Naive thymus-derived CD4-positive, alpha-beta T cell (primary cell): Measurements from ENCODE around the gene ZNF469. TPM values are rescaled to one million over a fixed set of nuclear protein-coding genes. Genes with fewer than 3 reads are reported as not detected.
"Not testable (repeated sequence)": the region's sequence is repeated elsewhere in the genome, so short reads cannot be mapped to it uniquely, and the experiment has no call there.

Experiments
- ATAC-seq: fragments of 150-1000 bp; cut with Tn5 transposase; 2 replicates; pipeline ENCODE4 v1.10.0; 2021; ENCODE audit warnings: mild to moderate bottlenecking, moderate library complexity
- CTCF ChIA-PET: fragments of 350-600 bp; sonication (Branson Sonifier 250); formaldehyde crosslinking; loops from one replicate; lab custom pipeline; 2021; ENCODE audit warnings: antibody characterized with exemption; lab: Charles Lee
- POLR2A ChIA-PET: fragments of 350-600 bp; sonication (Branson Sonifier 250); formaldehyde crosslinking; loops from one replicate; lab custom pipeline; 2021; ENCODE audit warnings: antibody characterized with exemption, inconsistent platforms; lab: Charles Lee
- DNase-seq, 9 donors: peaks; one replicate each; pipeline versions ENCODE4 v3.0.0 to v3.0.0-alpha.2; 2020 to 2022; ENCODE audit warnings: mixed read lengths in 1 of 9
- H3K27ac ChIP-seq: one replicate; pipeline ENCODE4 v1.7.0; 2013; ENCODE audit warnings: mild to moderate bottlenecking, low read depth, low read length, moderate library complexity
- H3K27me3 ChIP-seq, 2 donors: one replicate each; pipeline ENCODE4 v1.7.0; 2013; ENCODE audit warnings: low read length in 2 of 2, mild to moderate bottlenecking in 2 of 2, moderate library complexity in 2 of 2; ENCODE audit not compliant: control insufficient read depth in 2 of 2, insufficient read depth in 2 of 2
- H3K36me3 ChIP-seq, 3 experiments: 1 replicate in 2 of 3; 2 replicates in 1 of 3; pipeline ENCODE4 v1.7.0; 2013; ENCODE audit warnings: low read length in 3 of 3, mild to moderate bottlenecking in 3 of 3, moderate library complexity in 1 of 3; ENCODE audit not compliant: insufficient read depth in 3 of 3, control insufficient read depth in 2 of 3
- H3K4me1 ChIP-seq, 2 donors: one replicate each; pipeline ENCODE4 v1.7.0; 2013; ENCODE audit warnings: low read length in 2 of 2, mild to moderate bottlenecking in 2 of 2, moderate library complexity in 1 of 2; ENCODE audit not compliant: control insufficient read depth in 2 of 2, insufficient read depth in 2 of 2
- H3K4me3 ChIP-seq: 2 replicates; pipeline ENCODE4 v1.7.0; 2013; ENCODE audit warnings: mild to moderate bottlenecking, low read length
- H3K9me3 ChIP-seq, 3 experiments: 1 replicate in 2 of 3; 2 replicates in 1 of 3; pipeline ENCODE4 v1.7.0; 2013; ENCODE audit warnings: low read length in 3 of 3; ENCODE audit not compliant: control insufficient read depth in 2 of 3
- H3K27ac Mint-ChIP-seq, 9 donors: one replicate each; pipeline ENCODE4 v1.8.0; 2020 to 2022; ENCODE audit warnings: mixed read lengths in 9 of 9, mild to moderate bottlenecking in 8 of 9, moderate library complexity in 5 of 9, inconsistent platforms in 2 of 9
- H3K27me3 Mint-ChIP-seq, 5 donors: one replicate each; pipeline ENCODE4 v1.8.0; 2021 to 2022; ENCODE audit warnings: mixed read lengths in 5 of 5, mild to moderate bottlenecking in 1 of 5
- H3K36me3 Mint-ChIP-seq, 5 donors: one replicate each; pipeline ENCODE4 v1.8.0; 2020 to 2022; ENCODE audit warnings: mixed read lengths in 5 of 5, mild to moderate bottlenecking in 3 of 5, inconsistent platforms in 1 of 5
- H3K4me1 Mint-ChIP-seq, 7 donors: one replicate each; pipeline ENCODE4 v1.8.0; 2020 to 2022; ENCODE audit warnings: mixed read lengths in 7 of 7, mild to moderate bottlenecking in 3 of 7, inconsistent platforms in 1 of 7
- H3K4me3 Mint-ChIP-seq, 10 donors: one replicate each; pipeline ENCODE4 v1.8.0; 2020 to 2022; ENCODE audit warnings: mild to moderate bottlenecking in 10 of 10, mixed read lengths in 10 of 10, moderate library complexity in 6 of 10, inconsistent platforms in 2 of 10
- H3K9me3 Mint-ChIP-seq, 11 donors: one replicate each; pipeline ENCODE4 v1.8.0; 2020 to 2022; ENCODE audit warnings: mixed read lengths in 11 of 11, mild to moderate bottlenecking in 4 of 11, inconsistent platforms in 1 of 11, moderate library complexity in 1 of 11
- intact Hi-C, 2 donors: fragments of 100-400 bp; cut with micrococcal nuclease; formaldehyde crosslinking; loops; one replicate each; pipeline ENCODE4 v1.15.1; 2023
- polyA plus RNA-seq, 2 donors: library from polyadenylated mRNA; unstranded; fragments of 300-500 nt; fragmentation: Illumina TruSeq; gene quantifications; one replicate each; pipeline ENCODE4 v1.2.3, GENCODE V29; 2021
- total RNA-seq, 6 experiments: library from RNA in 5 of 6; stranded (reverse) in 5 of 6; gene quantifications; 1 replicate in 5 of 6; 2 replicates in 1 of 6; pipeline ENCODE4 v1.2.3 and lab custom pipeline; 2021 to 2026

Gene ZNF469
- total and polyA plus RNA-seq, 7 experiments from 2014 or later = 0.07 to 1.6 (median 1.1) TPM; not detected in 1

DNA sequence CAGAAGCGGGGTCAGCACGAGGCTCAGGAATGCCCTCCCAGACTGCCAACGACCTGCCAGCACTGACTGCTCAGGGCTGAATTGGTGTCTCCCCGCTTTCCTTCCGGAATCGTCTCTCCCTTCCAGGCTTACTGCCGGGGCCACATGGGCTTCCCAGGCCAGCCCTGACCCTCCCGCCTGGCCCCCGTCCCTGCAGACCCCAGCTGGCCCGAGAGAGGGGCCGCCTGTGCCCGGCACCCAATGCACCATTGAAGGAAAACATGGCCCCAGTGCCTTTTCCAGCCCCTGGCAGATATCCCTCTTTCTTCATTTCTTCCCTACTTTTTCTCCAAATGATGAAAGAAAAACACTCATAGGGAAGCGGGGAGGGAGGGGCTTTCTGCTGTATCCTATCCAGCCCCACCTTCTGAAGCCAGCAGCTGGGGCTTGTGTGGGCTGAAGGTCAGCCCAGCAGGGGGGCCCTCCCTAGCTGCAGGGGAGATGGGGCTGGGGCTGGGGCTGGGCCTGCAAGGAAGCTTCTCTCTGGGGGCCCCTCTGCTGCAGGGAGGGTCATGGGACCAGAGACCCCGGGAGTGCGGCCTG, 25.9 kb downstream of the ZNF469 start:
- intact Hi-C loops = no loop called here
- no peak for ATAC-seq
- ChIA-PET CTCF (no interaction called here), POLR2A (no interaction called here)
- Histone ChIP-seq H3K4me3 (no peak overlapping the region), H3K9me3 (no peaks in the 10 kb centered on the region), H3K27me3 (no peaks in the 10 kb centered on the region), H3K4me1 (no peaks in the 10 kb centered on the region), H3K27ac (no peak overlapping the region), H3K36me3 (no peaks in the 10 kb centered on the region)
- H3K36me3 Mint-ChIP-seq = no peaks in the 10 kb centered on the region
- H3K27me3 Mint-ChIP-seq = peaks cover 0 to 3% (median 0%) of the 10 kb centered on the region in 5 donors
- peaks cover 4 to 13% (median 6%) of the 10 kb centered on the region in 7 donors for H3K4me1 Mint-ChIP-seq
- H3K9me3 Mint-ChIP-seq = no peaks in the 10 kb centered on the region
- DNase-seq = no peak
- no peak overlapping the region for H3K4me3 Mint-ChIP-seq
- no peak overlapping the region for H3K27ac Mint-ChIP-seq

DNA sequence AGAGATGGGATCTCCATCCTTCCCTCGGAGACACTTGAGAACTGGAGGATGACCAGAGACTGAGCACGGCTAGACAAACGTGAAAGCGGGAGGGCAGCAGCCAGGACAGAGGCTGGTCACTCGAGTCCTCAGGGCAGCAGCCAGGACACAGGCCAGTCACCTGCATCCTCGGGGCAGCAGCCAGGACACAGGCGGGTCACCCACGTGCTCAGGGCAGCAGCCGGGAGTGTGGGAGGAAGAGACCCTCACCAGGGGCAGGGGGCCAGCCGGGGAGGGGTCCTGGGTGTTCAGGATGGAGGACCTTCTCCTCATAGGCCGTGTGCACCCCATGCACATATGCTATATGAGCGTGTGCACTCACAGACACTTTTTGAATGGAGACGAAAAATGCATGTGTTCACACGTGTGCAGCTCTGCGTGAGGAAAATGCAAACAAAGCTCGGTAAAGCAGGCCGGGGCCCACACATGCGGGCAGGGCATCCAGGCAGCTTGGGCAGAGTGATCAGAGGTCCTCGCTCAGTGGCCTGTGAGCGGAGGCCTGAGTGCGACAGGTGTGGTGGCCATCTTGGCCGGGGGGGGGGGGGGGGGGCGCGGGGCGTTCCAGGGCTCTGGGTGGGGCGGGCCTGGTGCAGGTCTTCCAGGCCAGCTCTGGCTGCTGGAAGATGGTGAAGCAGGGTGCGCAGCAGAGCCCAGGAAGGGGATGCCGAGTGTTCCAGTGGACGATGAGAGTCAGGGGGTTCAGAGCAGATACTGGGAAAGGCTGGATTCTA, 26.7 kb downstream of the ZNF469 start:
- Mint-ChIP-seq H3K27ac (no peak overlapping the region), H3K4me1 (peaks cover 4 to 13% (median 6%) of the 10 kb centered on the region in 7 donors), H3K9me3 (no peaks in the 10 kb centered on the region), H3K27me3 (peaks cover 0 to 3% (median 0%) of the 10 kb centered on the region in 5 donors), H3K4me3 (no peak overlapping the region), H3K36me3 (no peaks in the 10 kb centered on the region)
- CTCF ChIA-PET = no interaction called here
- H3K4me3 ChIP-seq = no peak overlapping the region
- POLR2A ChIA-PET = no interaction called here
- no peak for ATAC-seq
- no peaks in the 10 kb centered on the region for H3K9me3 ChIP-seq
- H3K27me3 ChIP-seq = no peaks in the 10 kb centered on the region
- H3K4me1 ChIP-seq = no peaks in the 10 kb centered on the region
- no peaks in the 10 kb centered on the region for H3K36me3 ChIP-seq
- DNase-seq = no peak
- intact Hi-C loops = no loop called here
- H3K27ac ChIP-seq = no peak overlapping the region

DNA sequence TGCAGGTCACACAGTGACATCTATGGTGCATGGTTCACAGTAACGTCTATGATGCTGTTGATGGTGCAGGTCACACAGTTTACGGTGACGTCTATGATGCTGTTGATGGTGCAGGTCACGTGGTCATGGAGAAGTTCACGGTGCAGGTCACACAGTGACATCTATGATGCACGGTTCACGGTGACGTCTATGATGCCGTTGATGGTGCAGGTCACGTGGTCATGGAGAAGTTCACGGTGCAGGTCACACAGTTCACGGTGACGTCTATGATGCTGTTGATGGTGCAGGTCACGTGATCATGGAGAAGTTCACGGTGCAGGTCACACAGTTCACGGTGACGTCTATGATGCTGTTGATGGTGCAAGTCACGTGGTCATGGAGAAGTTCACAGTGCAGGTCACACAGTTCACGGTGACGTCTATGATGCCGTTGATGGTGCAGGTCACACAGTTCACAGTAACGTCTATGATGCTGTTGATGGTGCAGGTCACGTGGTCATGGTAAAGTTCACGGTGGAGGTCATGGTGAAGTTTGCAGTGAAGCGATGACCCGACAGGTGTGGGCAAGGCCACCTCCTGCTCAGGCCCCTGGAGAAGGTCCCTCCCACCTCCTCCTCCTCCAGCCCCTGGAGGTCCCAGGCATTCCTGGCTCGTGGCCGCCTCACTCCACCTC, 27.7 kb downstream of the ZNF469 start:
- H3K27ac Mint-ChIP-seq, H3K9me3 Mint-ChIP-seq, H3K4me3 ChIP-seq, H3K27me3 Mint-ChIP-seq, intact Hi-C loops, H3K27ac ChIP-seq, H3K36me3 ChIP-seq, H3K4me1 ChIP-seq, DNase-seq, CTCF ChIA-PET, H3K4me3 Mint-ChIP-seq, POLR2A ChIA-PET, H3K27me3 ChIP-seq, H3K36me3 Mint-ChIP-seq, H3K9me3 ChIP-seq: not testable (repeated sequence)
- ATAC-seq = peak; percentile 63
- peaks cover 4 to 10% (median 6%) of the 10 kb centered on the region in 7 donors for H3K4me1 Mint-ChIP-seq

DNA sequence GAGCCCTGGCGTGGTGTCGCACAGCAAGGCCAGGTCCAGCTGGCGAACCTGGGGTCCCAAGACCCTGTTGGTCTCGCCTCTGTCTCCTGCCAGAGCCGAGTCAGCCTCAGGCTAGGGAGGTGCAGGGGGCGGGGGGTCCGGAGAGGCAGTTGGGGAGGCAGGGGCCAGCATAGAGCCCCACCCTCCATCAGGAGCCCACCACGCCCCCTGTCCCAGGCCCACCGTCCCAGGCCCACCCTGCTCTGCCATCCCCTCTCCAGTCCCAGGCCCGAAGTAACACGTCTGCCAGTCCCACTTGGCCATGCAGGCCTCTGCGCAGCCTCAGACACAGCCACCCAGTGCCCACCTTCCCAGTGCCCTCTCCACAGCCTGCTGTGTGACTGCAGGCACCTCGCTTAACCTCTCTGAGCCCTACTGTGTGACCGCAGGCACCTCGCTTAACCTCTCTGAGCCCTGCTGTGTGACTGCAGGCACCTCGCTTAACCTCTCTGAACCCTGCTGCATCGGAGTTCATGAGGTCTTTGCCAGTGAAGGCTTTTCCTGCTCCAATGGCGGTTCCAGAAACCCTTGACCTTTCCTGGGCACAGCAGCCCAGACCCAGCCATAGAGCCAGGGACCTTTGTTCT, 29.3 kb downstream of the ZNF469 start:
- no peak for DNase-seq
- H3K27ac Mint-ChIP-seq = no peak overlapping the region
- no peak for ATAC-seq
- Histone ChIP-seq H3K4me3 (no peak overlapping the region), H3K9me3 (no peaks in the 10 kb centered on the region), H3K4me1 (no peaks in the 10 kb centered on the region), H3K36me3 (no peaks in the 10 kb centered on the region), H3K27ac (no peak overlapping the region), H3K27me3 (no peaks in the 10 kb centered on the region)
- peaks cover 4 to 10% (median 6%) of the 10 kb centered on the region in 7 donors for H3K4me1 Mint-ChIP-seq
- intact Hi-C loops = no loop called here
- no peaks in the 10 kb centered on the region for H3K27me3 Mint-ChIP-seq
- CTCF ChIA-PET = no interaction called here
- H3K4me3 Mint-ChIP-seq = no peak overlapping the region
- POLR2A ChIA-PET = no interaction called here
- no peaks in the 10 kb centered on the region for H3K9me3 Mint-ChIP-seq
- H3K36me3 Mint-ChIP-seq = no peaks in the 10 kb centered on the region

DNA sequence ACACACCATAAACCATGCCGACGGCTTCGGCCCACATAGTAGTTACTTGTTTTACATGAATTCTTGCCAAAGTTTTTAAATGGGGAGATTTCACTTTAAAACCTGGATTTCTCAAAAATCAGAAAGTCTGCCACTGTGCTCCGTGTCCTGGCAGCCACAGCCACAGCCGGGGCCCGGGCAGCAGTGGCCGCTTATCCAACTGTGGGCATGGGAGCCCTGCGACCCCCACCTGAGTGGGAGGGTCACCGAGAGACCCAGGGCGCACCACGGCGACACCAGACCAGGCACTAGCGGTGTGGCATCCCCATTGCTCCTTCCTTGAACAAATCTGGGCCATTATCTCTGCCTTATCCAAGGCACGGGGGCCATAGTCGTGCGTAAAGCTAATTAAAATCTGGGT, 30.0 kb downstream of the ZNF469 start:
- POLR2A ChIA-PET = no interaction called here
- Histone ChIP-seq H3K4me1 (no peaks in the 10 kb centered on the region), H3K4me3 (no peak overlapping the region), H3K27me3 (no peaks in the 10 kb centered on the region), H3K36me3 (no peaks in the 10 kb centered on the region), H3K9me3 (no peaks in the 10 kb centered on the region), H3K27ac (no peak overlapping the region)
- peaks cover 2 to 8% (median 4%) of the 10 kb centered on the region in 7 donors for H3K4me1 Mint-ChIP-seq
- intact Hi-C loops = no loop called here
- no peaks in the 10 kb centered on the region for H3K36me3 Mint-ChIP-seq
- no peak overlapping the region for H3K27ac Mint-ChIP-seq
- no peak overlapping the region for H3K4me3 Mint-ChIP-seq
- H3K27me3 Mint-ChIP-seq = no peaks in the 10 kb centered on the region
- no peak for DNase-seq
- ATAC-seq = no peak
- CTCF ChIA-PET = no interaction called here
- no peaks in the 10 kb centered on the region for H3K9me3 Mint-ChIP-seq

DNA sequence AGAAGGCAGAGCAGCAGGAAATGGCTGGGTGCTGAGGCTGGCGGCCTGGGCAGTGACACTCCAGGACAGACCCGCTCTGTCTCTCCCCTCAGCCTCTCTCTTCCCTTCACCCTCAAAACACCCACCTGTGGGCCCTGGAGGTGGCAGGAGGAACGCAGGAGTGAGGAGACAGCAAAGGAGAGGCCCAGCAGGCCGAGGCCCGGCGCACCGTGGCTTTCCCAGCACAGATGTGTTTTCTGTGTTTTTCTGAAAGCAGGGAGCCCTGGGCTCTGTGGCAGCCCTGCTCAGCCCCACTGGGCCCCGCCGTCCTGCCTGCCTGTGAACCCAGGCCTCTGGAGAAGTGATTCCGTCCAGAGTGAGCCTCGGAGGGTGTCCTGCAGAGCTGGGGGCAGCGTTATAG, 30.5 kb downstream of the ZNF469 start:
- Histone ChIP-seq H3K36me3 (no peaks in the 10 kb centered on the region), H3K27ac (no peak overlapping the region), H3K27me3 (no peaks in the 10 kb centered on the region), H3K4me3 (no peak overlapping the region), H3K4me1 (no peaks in the 10 kb centered on the region), H3K9me3 (no peaks in the 10 kb centered on the region)
- Mint-ChIP-seq H3K36me3 (no peaks in the 10 kb centered on the region), H3K9me3 (no peaks in the 10 kb centered on the region), H3K4me1 (peaks cover 0 to 3% (median 0%) of the 10 kb centered on the region in 7 donors), H3K27me3 (no peaks in the 10 kb centered on the region), H3K27ac (no peak overlapping the region), H3K4me3 (no peak overlapping the region)
- DNase-seq (no peak), ATAC-seq (no peak)
- intact Hi-C loops = no loop called here
- CTCF ChIA-PET = no interaction called here
- POLR2A ChIA-PET = no interaction called here
